ENCODE measurements around the gene GDI2. TPM values are rescaled to one million over a fixed set of nuclear protein-coding genes. Genes with fewer than 3 reads are reported as not detected.

GDI2 gene
- total RNA-seq, 2 experiments from 2014 or later = 265 to 292 TPM

DNA sequence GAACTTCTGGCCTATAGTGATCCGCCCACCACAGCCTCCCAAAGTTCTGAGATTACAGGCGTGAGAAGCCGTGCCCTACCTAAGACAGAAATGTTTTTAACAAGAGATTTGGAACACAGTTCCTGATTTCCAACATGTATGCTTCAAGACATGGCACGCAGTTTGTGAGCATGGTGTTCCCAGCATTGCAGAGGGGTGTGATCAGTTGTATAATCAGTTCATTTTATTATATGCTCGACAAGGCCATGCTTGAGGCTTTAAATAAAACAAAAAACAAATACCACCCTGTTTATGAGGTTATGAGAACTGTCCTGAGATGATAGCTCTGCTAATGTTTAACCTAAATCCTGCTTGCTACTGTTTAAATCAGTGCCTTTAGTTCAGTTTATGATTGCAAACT lies 68.4 kb downstream of the GDI2 start:
- Histone ChIP-seq H3K4me2 (ENCODE audit: low read length) (no peak overlapping the region), H3K36me3 (ENCODE audit: insufficient read depth, low read length) (peaks cover 100% of the 10 kb centered on the region), H3K4me3 (ENCODE audit: low read depth, low read length, poor library complexity, severe bottlenecking) (no peak overlapping the region), H3K9me3 (ENCODE audit: low read length) (no peaks in the 10 kb centered on the region), H3K9me2 (ENCODE audit: insufficient read depth, low read length) (no peaks in the 10 kb centered on the region), H3K4me1 (ENCODE audit: insufficient read depth, low read length, poor library complexity, severe bottlenecking) (peaks cover 22% of the 10 kb centered on the region), H3K79me2 (ENCODE audit: insufficient read depth, low read depth, low read length) (peaks cover 29% of the 10 kb centered on the region; the same call in 1 of the 2 replicates), H2AFZ (ENCODE audit: low read length) (no peak overlapping the region), H4K20me1 (ENCODE audit: insufficient read depth, low read length) (no peaks in the 10 kb centered on the region), H3K27ac (ENCODE audit: low read depth, low read length, poor library complexity, severe bottlenecking) (no peak overlapping the region)
- DNase-seq (ENCODE audit: low spot score) = no peak
- ChIA-PET CTCF (ENCODE audit: unreplicated experiment) (no interaction called here), POLR2A (interaction anchor here (0.6 to 1.4 kb wide), 4 partner anchors 10 to 96 kb away, joined by 3 to 6 read pairs (median 3); no protein-coding TSS in a partner anchor)
- intact Hi-C loops (cut with micrococcal nuclease; ENCODE audit: unreplicated experiment) = loop anchor here (10.0 kb wide), 1 partner anchor 300 kb away; no protein-coding TSS in a partner anchor
- TF ChIP-seq, protein P1, sequence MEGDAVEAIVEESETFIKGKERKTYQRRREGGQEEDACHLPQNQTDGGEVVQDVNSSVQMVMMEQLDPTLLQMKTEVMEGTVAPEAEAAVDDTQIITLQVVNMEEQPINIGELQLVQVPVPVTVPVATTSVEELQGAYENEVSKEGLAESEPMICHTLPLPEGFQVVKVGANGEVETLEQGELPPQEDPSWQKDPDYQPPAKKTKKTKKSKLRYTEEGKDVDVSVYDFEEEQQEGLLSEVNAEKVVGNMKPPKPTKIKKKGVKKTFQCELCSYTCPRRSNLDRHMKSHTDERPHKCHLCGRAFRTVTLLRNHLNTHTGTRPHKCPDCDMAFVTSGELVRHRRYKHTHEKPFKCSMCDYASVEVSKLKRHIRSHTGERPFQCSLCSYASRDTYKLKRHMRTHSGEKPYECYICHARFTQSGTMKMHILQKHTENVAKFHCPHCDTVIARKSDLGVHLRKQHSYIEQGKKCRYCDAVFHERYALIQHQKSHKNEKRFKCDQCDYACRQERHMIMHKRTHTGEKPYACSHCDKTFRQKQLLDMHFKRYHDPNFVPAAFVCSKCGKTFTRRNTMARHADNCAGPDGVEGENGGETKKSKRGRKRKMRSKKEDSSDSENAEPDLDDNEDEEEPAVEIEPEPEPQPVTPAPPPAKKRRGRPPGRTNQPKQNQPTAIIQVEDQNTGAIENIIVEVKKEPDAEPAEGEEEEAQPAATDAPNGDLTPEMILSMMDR (conservative IDR thresholded peaks at IDR 0.05; ENCODE audit: low read length) = no peak
- TF ChIP-seq EZH2phosphoT487 (IDR thresholded peaks at IDR 0.05; ENCODE audit: borderline replicate concordance, low read depth, low read length) = no peak
- no TSS peak for BruUV-seq (replicated peaks)

- H3K9me3 ChIP-seq (ENCODE audit: low read length) = no peaks in the 10 kb centered on the region
- no TSS peak for BruUV-seq (replicated peaks)
- no peak overlapping the region for H3K4me2 ChIP-seq (ENCODE audit: low read length)
- TF ChIP-seq, protein P1 (conservative IDR thresholded peaks at IDR 0.05; ENCODE audit: low read length) = no peak
- no peak for TF ChIP-seq EZH2phosphoT487 (IDR thresholded peaks at IDR 0.05; ENCODE audit: borderline replicate concordance, low read depth, low read length)
- CTCF ChIA-PET (ENCODE audit: unreplicated experiment) = no interaction called here
- peaks cover 33% of the 10 kb centered on the region; the same call in 1 of the 2 replicates for H3K79me2 ChIP-seq (ENCODE audit: insufficient read depth, low read depth, low read length)
- H4K20me1 ChIP-seq (ENCODE audit: insufficient read depth, low read length) = no peaks in the 10 kb centered on the region
- peaks cover 26% of the 10 kb centered on the region for H3K4me1 ChIP-seq (ENCODE audit: insufficient read depth, low read length, poor library complexity, severe bottlenecking)
- DNase-seq (ENCODE audit: low spot score) = no peak
- H3K4me3 ChIP-seq (ENCODE audit: low read depth, low read length, poor library complexity, severe bottlenecking) = no peak overlapping the region
- intact Hi-C loops (cut with micrococcal nuclease; ENCODE audit: unreplicated experiment) = loop anchor here (10.0 kb wide), 1 partner anchor 299 kb away; no protein-coding TSS in a partner anchor
- POLR2A ChIA-PET = interaction anchor here (1.0 kb wide), 1 partner anchor 11 kb away, joined by 3 read pairs; no protein-coding TSS in a partner anchor
- no peak overlapping the region for H2AFZ ChIP-seq (ENCODE audit: low read length)
- H3K36me3 ChIP-seq (ENCODE audit: insufficient read depth, low read length) = peaks cover 100% of the 10 kb centered on the region
- H3K27ac ChIP-seq (ENCODE audit: low read depth, low read length, poor library complexity, severe bottlenecking) = no peak overlapping the region
- no peaks in the 10 kb centered on the region for H3K9me2 ChIP-seq (ENCODE audit: insufficient read depth, low read length)
Measured at GRCh38 chr10:5743736-5744135, 69.5 kb downstream of the GDI2 start.

GRCh38 chr10:5742116-5742515 lies 71.1 kb downstream of the GDI2 start:
- Histone ChIP-seq H3K4me3 (ENCODE audit: low read depth, low read length, poor library complexity, severe bottlenecking) (no peak overlapping the region), H3K36me3 (ENCODE audit: insufficient read depth, low read length) (peaks cover 100% of the 10 kb centered on the region), H3K79me2 (ENCODE audit: insufficient read depth, low read depth, low read length) (peaks cover 50% of the 10 kb centered on the region; the same call in 1 of the 2 replicates), H2AFZ (ENCODE audit: low read length) (no peak overlapping the region), H3K27ac (ENCODE audit: low read depth, low read length, poor library complexity, severe bottlenecking) (peak overlapping the region; percentile 66), H3K4me2 (ENCODE audit: low read length) (no peak overlapping the region), H3K9me3 (ENCODE audit: low read length) (no peaks in the 10 kb centered on the region), H3K9me2 (ENCODE audit: insufficient read depth, low read length) (no peaks in the 10 kb centered on the region), H3K4me1 (ENCODE audit: insufficient read depth, low read length, poor library complexity, severe bottlenecking) (peaks cover 26% of the 10 kb centered on the region), H4K20me1 (ENCODE audit: insufficient read depth, low read length) (peaks cover 4% of the 10 kb centered on the region; the same call in 1 of the 2 replicates)
- intact Hi-C loops (cut with micrococcal nuclease; ENCODE audit: unreplicated experiment) = loop anchor here (10.0 kb wide), 1 partner anchor 297 kb away; no protein-coding TSS in a partner anchor
- no peak for TF ChIP-seq EZH2phosphoT487 (IDR thresholded peaks at IDR 0.05; ENCODE audit: borderline replicate concordance, low read depth, low read length)
- TF ChIP-seq, protein P1 (conservative IDR thresholded peaks at IDR 0.05; ENCODE audit: low read length) = no peak
- ChIA-PET POLR2A (no interaction called here), CTCF (ENCODE audit: unreplicated experiment) (no interaction called here)
- no peak for DNase-seq (ENCODE audit: low spot score)
- BruUV-seq (replicated peaks) = no TSS peak

Data from OCI-LY7 (cell line).